ENCODE results near the gene GARIN1A. TPM values are rescaled to one million over a fixed set of nuclear protein-coding genes. Genes with fewer than 3 reads are reported as not detected.

GARIN1A gene

GRCh38 chr7:128718967-128719642, 47.0 kb downstream of the GARIN1A start:
- Histone ChIP-seq H3K4me2 (ENCODE audit: insufficient read depth, low read length, poor library complexity, severe bottlenecking) (no peak overlapping the region), H2BK12ac (ENCODE audit: low read length) (no peak overlapping the region), H3K4me3 (ENCODE audit: low read length in 2 of 2) (no peak overlapping the region), H3K27me3 (ENCODE audit: control insufficient read depth in 3 of 3, insufficient read depth in 3 of 3, low read depth in 1 of 3, low read length in 3 of 3) (peaks cover 0 to 29% (median 0%) of the 10 kb centered on the region in 3 experiments), H2AFZ (ENCODE audit: low read length) (no peak overlapping the region), H2AK5ac (ENCODE audit: low read depth, low read length) (no peak overlapping the region), H3K4me1 (ENCODE audit: control insufficient read depth in 2 of 2, insufficient read depth in 1 of 2, low read depth in 1 of 2, low read length in 2 of 2) (peaks cover 0 to 10% of the 10 kb centered on the region in 2 donors), H3K27ac (replicated peaks; ENCODE audit: low read length) (no peak overlapping the region), H3K18ac (ENCODE audit: low read length) (no peak overlapping the region), H4K8ac (ENCODE audit: low read depth, low read length) (no peak overlapping the region), H3K4ac (ENCODE audit: low read length) (no peak overlapping the region), H3K14ac (ENCODE audit: low read length) (no peak overlapping the region), H3K9me3 (replicated peaks in 1 of 2; ENCODE audit: control insufficient read depth in 2 of 2, insufficient read depth in 1 of 2, low read depth in 1 of 2, low read length in 2 of 2) (no peaks in the 10 kb centered on the region), H2BK5ac (ENCODE audit: low read length) (no peak overlapping the region), H2BK120ac (ENCODE audit: low read depth, low read length) (no peak overlapping the region), H3K36me3 (replicated peaks in 1 of 2; ENCODE audit: control insufficient read depth in 2 of 2, insufficient read depth in 2 of 2, low read length in 2 of 2) (no peaks in the 10 kb centered on the region), H3K9ac (ENCODE audit: low read depth, low read length, poor library complexity) (no peak overlapping the region), H3K79me1 (ENCODE audit: low read depth, low read length) (no peaks in the 10 kb centered on the region), H2BK15ac (ENCODE audit: low read length) (no peak overlapping the region), H4K91ac (ENCODE audit: low read depth, low read length, poor library complexity) (no peak overlapping the region), H3K23ac (ENCODE audit: low read depth, low read length, poor library complexity) (peak overlapping the region; percentile 17)
- WGBS, 2 donors (ENCODE audit: extremely low coverage in 2 of 2, insufficient read length in 2 of 2, insufficient replicate concordance in 1 of 2), result no CpG with 5 or more reads among the region's 6 CpGs
- DNase-seq (ENCODE audit: low spot score), result no peak

- no peak overlapping the region for H4K8ac ChIP-seq (ENCODE audit: low read depth, low read length)
- no peak overlapping the region for H3K4ac ChIP-seq (ENCODE audit: low read length)
- no peak overlapping the region for H2BK15ac ChIP-seq (ENCODE audit: low read length)
- H3K18ac ChIP-seq (ENCODE audit: low read length), result no peak overlapping the region
- no peak overlapping the region for H3K23ac ChIP-seq (ENCODE audit: low read depth, low read length, poor library complexity)
- DNase-seq (ENCODE audit: low spot score), result no peak
- H2AK5ac ChIP-seq (ENCODE audit: low read depth, low read length), result no peak overlapping the region
- H3K27me3 ChIP-seq (ENCODE audit: control insufficient read depth in 3 of 3, insufficient read depth in 3 of 3, low read depth in 1 of 3, low read length in 3 of 3), result peaks cover 0 to 26% (median 0%) of the 10 kb centered on the region in 3 experiments
- H3K27ac ChIP-seq (replicated peaks; ENCODE audit: low read length), result no peak overlapping the region
- H3K4me2 ChIP-seq (ENCODE audit: insufficient read depth, low read length, poor library complexity, severe bottlenecking), result no peak overlapping the region
- no peak overlapping the region for H2AFZ ChIP-seq (ENCODE audit: low read length)
- no peak overlapping the region for H3K4me3 ChIP-seq (ENCODE audit: low read length in 2 of 2)
- H3K4me1 ChIP-seq (ENCODE audit: control insufficient read depth in 2 of 2, insufficient read depth in 1 of 2, low read depth in 1 of 2, low read length in 2 of 2), result peaks cover 0 to 5% of the 10 kb centered on the region in 2 donors
- no peak overlapping the region for H2BK5ac ChIP-seq (ENCODE audit: low read length)
- no peak overlapping the region for H3K9ac ChIP-seq (ENCODE audit: low read depth, low read length, poor library complexity)
- no peak overlapping the region for H2BK12ac ChIP-seq (ENCODE audit: low read length)
- no peak overlapping the region for H3K14ac ChIP-seq (ENCODE audit: low read length)
- H2BK120ac ChIP-seq (ENCODE audit: low read depth, low read length), result no peak overlapping the region
- H4K91ac ChIP-seq (ENCODE audit: low read depth, low read length, poor library complexity), result no peak overlapping the region
- no peaks in the 10 kb centered on the region for H3K36me3 ChIP-seq (replicated peaks in 1 of 2; ENCODE audit: control insufficient read depth in 2 of 2, insufficient read depth in 2 of 2, low read length in 2 of 2)
- no peaks in the 10 kb centered on the region for H3K9me3 ChIP-seq (replicated peaks in 1 of 2; ENCODE audit: control insufficient read depth in 2 of 2, insufficient read depth in 1 of 2, low read depth in 1 of 2, low read length in 2 of 2)
- no peaks in the 10 kb centered on the region for H3K79me1 ChIP-seq (ENCODE audit: low read depth, low read length)
Observed at GRCh38 chr7:128721376-128721775, 49.3 kb downstream of the GARIN1A start.

Small RNA genes lying within 50 kb of the gene (small RNA-seq; reads per million reads assigned to genes)
- gene RNA5SP242 (ENCODE audit: insufficient read depth) (8.3 reads per million, percentile 47 among the genes with 10 or more reads in this experiment), gene RNA5SP243 (ENCODE audit: insufficient read depth) (1.2 reads per million), gene RNU6-177P (ENCODE audit: insufficient read depth) (not detected)

All from neuronal stem cell (in vitro differentiated cells).